ENCODE measurements around the gene PHACTR3. TPM values are rescaled to one million over a fixed set of nuclear protein-coding genes. Genes with fewer than 3 reads are reported as not detected.
A peak's percentile ranks its signal among the peaks of the same experiment; 100 is the strongest.
"Not testable (repeated sequence)": the region's sequence is repeated elsewhere in the genome, so short reads cannot be mapped to it uniquely, and the experiment has no call there.

PHACTR3 gene
- total RNA-seq, 8 experiments from 2014 or later, result 0.18 to 44.8 (median 26.7) TPM

DNA sequence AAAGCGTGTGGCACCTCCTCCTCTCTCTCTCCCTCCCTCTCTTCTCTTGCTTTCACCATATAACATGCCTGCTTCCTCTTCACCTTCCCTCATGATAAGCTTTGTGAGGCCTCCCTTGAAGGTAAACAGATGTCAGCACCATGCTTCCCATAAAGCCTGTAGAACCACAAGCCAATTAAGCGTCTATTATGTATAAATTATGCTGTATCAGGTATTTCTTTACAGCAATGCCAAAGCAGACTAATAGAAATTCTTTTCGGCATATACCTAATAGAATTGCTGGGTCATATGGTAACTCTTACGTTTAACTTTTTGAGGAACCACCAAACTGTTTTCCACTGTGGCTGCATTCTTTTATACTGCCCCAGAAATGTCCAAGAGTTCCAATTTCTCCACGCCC is 254.1 kb downstream of the PHACTR3 start:
- in situ Hi-C loops (cut with MboI; ENCODE audit: low pct_unique_long_range_greater_than_20kb in 2 of 9, low sequenced_read_pairs in 9 of 9, unreplicated experiment in 9 of 9), result no loop called here
- H3K4me3 ChIP-seq, result no peak overlapping the region
- WGBS, 10 experiments, result 49 to 90% (median 80%) methylated on average over 1 to 5 of the region's 5 CpGs; no CpG with 5 or more reads in 2 of the 10 experiments
- H3K27ac ChIP-seq, result no peak overlapping the region
- peaks cover 0 to 5% of the 10 kb centered on the region in 2 donors for H3K4me1 ChIP-seq (replicated peaks in 1 of 2)
- ATAC-seq (replicated peaks in 6 of 8), result no peak

DNA sequence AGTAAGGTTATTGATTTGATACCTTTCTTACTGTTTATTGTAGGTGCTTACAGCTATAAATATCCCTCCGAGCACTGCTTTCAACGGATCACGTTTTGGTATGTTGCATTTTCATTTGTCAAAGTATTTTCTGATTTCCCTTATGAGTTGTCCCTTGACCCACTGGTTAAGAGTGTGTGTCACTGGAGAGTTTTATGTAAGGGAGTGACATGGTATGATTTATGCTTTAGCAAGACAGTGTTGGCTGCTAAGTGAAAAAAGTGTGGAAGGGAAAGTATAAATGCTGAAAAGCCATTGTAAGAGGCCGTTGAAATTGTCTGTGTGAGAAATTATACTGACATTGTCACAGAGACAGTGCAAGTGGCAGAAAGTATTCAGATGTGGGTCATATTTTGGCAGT is 257.1 kb downstream of the PHACTR3 start:
- peaks cover 0 to 5% of the 10 kb centered on the region in 2 donors for H3K4me1 ChIP-seq (replicated peaks in 1 of 2)
- H3K27ac ChIP-seq, result no peak overlapping the region
- WGBS, 10 experiments, result 40 to 81% (median 63%) methylated on average over 1 to 4 of the region's 4 CpGs; no CpG with 5 or more reads in 1 of the 10 experiments
- in situ Hi-C loops (cut with MboI; ENCODE audit: low pct_unique_long_range_greater_than_20kb in 2 of 9, low sequenced_read_pairs in 9 of 9, unreplicated experiment in 9 of 9), result no loop called here
- peak in 5 of 8 experiments; percentile 33 to 68 (median 44) for ATAC-seq (replicated peaks in 6 of 8)
- no peak overlapping the region for H3K4me3 ChIP-seq

DNA sequence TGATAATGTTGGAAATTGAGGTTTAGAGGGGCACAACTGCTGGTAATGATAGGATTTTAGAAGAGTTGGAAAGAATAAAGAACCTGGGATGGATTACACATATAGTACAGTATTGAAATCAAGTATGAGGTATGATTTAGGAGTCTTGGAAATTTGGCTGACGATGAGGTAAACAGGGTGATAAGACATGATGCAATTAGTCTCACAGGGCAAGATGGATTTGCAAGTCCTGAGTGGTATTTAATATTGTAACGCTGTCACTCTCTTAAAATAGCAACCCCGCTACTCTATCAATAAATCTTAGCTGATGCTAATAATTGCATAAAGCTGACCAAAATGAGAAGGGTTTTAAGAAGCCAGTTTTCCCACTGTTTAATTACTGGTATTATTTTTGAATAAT is 258.7 kb downstream of the PHACTR3 start:
- 59 to 93% (median 79%) methylated on average over 1 to 3 of the region's 3 CpGs for WGBS, 10 experiments
- in situ Hi-C loops (cut with MboI; ENCODE audit: low pct_unique_long_range_greater_than_20kb in 2 of 9, low sequenced_read_pairs in 9 of 9, unreplicated experiment in 9 of 9), result no loop called here
- peaks cover 0 to 5% of the 10 kb centered on the region in 2 donors for H3K4me1 ChIP-seq (replicated peaks in 1 of 2)
- H3K27ac ChIP-seq, result no peak overlapping the region
- no peak overlapping the region for H3K4me3 ChIP-seq
- ATAC-seq (replicated peaks in 6 of 8), result peak in 5 of 8 experiments; percentile 26 to 83 (median 58)

DNA sequence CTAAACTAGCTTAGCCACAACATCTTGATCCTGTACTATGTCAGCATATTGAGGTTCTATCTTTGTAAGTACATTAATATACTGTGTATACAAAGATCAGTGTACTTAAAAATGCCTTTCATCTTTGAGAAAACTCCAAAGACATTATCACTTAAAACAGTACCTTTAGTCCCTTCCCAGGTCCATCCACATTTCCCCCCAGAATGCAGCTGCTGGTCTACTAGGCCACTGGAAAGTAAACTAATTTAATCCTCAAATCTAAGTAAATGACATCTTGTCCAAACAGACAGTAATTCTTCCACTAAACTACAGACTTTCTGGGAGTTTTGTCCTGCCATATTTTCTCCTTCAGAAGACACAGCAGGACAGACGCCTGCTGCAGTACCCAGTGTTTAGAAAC is 260.4 kb downstream of the PHACTR3 start:
- 50 to 100% (median 88%) methylated on average over 1 of the region's 1 CpG; no CpG with 5 or more reads in 4 of the 10 experiments for WGBS, 10 experiments
- H3K27ac ChIP-seq, result no peak overlapping the region
- in situ Hi-C loops (cut with MboI; ENCODE audit: low pct_unique_long_range_greater_than_20kb in 2 of 9, low sequenced_read_pairs in 9 of 9, unreplicated experiment in 9 of 9), result no loop called here
- no peak for ATAC-seq (replicated peaks in 6 of 8)
- peaks cover 0 to 5% of the 10 kb centered on the region in 2 donors for H3K4me1 ChIP-seq (replicated peaks in 1 of 2)
- H3K4me3 ChIP-seq, result no peak overlapping the region

DNA sequence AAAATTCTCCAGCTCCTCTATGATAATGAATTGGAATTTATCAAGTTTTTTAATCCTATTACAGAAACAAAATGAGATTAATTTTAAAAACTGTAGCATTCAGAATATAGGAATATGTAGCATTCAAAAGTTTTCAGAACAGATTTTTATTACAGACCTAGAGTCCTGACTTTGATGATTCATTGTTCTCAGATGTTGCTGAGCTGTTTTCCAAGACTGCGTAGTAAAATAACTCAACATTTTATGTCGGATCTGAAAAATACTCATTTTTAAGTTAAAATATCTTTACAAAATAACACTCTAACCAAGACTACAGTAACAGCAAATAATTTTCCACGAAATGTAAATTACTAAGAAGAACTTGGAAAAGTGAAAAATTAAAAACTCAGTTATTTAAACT is 262.0 kb downstream of the PHACTR3 start:
- peaks cover 0 to 5% of the 10 kb centered on the region in 2 donors for H3K4me1 ChIP-seq (replicated peaks in 1 of 2)
- in situ Hi-C loops (cut with MboI; ENCODE audit: low pct_unique_long_range_greater_than_20kb in 2 of 9, low sequenced_read_pairs in 9 of 9, unreplicated experiment in 9 of 9), result no loop called here
- H3K27ac ChIP-seq, result no peak overlapping the region
- ATAC-seq (replicated peaks in 6 of 8), result peak in 1 of 8 experiments; percentile 34
- WGBS, 10 experiments, result 11 to 95% (median 71%) methylated on average over 1 to 3 of the region's 3 CpGs
- H3K4me3 ChIP-seq, result no peak overlapping the region

DNA sequence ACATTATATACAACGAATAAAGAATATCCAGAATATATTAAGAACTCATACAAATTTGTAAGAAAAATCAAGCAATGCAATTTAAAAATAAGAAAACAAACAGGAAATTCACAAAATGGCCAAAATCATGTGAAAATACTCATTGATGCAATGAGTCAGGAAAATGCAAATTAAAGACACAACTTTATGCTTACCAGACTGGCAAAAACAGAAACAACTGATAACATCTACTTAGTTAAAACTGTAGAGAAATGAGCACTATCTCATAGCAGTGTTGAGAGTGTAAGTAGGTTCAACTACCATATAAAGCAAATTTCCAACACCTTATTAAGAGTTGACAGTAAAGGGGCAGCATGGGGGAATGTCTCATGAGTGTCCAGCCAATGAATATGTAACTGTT is 266.8 kb downstream of the PHACTR3 start:
- ATAC-seq (replicated peaks in 6 of 8), result peak in 2 of 8 experiments; percentile 69 to 73
- H3K4me1 ChIP-seq (replicated peaks in 1 of 2), result no peaks in the 10 kb centered on the region
- 0 to 83% (median 68%) methylated on average over 1 of the region's 1 CpG for WGBS, 10 experiments
- H3K4me3 ChIP-seq, result no peak overlapping the region
- H3K27ac ChIP-seq, result no peak overlapping the region
- in situ Hi-C loops (cut with MboI; ENCODE audit: low pct_unique_long_range_greater_than_20kb in 2 of 9, low sequenced_read_pairs in 9 of 9, unreplicated experiment in 9 of 9), result no loop called here

DNA sequence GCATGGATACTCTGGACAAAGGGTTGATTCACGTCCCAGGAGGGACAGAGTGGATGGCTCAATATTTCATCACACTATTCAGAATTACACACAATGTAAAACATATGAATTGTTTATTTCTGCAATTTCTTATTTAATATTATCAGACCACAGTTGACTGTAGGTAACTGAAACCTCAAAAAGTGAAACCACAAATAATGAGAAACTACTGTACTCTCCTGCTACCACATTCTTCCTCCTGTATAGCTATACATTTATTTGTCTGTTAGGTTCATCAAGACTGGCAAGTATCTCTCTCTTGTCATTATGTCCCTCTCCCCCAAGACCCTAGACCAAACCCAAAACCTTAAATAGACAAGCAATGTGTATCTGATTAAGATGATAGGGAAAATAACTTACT is 269.1 kb downstream of the PHACTR3 start:
- no peak overlapping the region for H3K4me3 ChIP-seq
- no peak for ATAC-seq (replicated peaks in 6 of 8)

DNA sequence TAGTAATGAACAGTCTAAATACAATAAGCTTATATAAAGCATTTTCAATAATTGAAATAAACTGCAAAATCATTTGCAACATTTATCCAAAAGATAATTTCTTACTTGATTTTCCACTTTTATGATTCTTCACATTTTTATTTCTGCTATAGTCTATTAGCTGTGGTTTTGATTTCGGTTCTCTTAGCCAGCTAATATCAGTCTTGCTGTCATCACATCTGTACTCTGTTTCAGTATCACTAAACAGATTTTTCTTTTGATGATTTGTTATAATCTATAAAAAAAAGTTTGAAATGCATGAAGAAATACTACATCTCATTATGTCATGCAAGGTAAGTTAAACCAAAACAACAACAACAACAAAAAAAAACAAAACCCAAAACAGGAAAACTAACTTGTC is 275.9 kb downstream of the PHACTR3 start:
- WGBS, 10 experiments, result 29 to 100% (median 68%) methylated on average over 1 of the region's 1 CpG; no CpG with 5 or more reads in 4 of the 10 experiments
- H3K4me3 ChIP-seq, result no peak overlapping the region
- no peaks in the 10 kb centered on the region for H3K4me1 ChIP-seq (replicated peaks in 1 of 2)
- no peak for ATAC-seq (replicated peaks in 6 of 8)
- H3K27ac ChIP-seq, result no peak overlapping the region
- in situ Hi-C loops (cut with MboI; ENCODE audit: low pct_unique_long_range_greater_than_20kb in 2 of 9, low sequenced_read_pairs in 9 of 9, unreplicated experiment in 9 of 9), result no loop called here

More for the DNA sequence above, 269.1 kb downstream of the PHACTR3 start:
- in situ Hi-C loops (cut with MboI; ENCODE audit: low pct_unique_long_range_greater_than_20kb in 2 of 9, low sequenced_read_pairs in 9 of 9, unreplicated experiment in 9 of 9), result no loop called here
- Histone ChIP-seq H3K27ac (no peak overlapping the region), H3K4me1 (replicated peaks in 1 of 2) (no peaks in the 10 kb centered on the region)
- WGBS, 10 experiments, result 33 to 86% (median 67%) methylated on average over 1 of the region's 1 CpG; no CpG with 5 or more reads in 3 of the 10 experiments

DNA sequence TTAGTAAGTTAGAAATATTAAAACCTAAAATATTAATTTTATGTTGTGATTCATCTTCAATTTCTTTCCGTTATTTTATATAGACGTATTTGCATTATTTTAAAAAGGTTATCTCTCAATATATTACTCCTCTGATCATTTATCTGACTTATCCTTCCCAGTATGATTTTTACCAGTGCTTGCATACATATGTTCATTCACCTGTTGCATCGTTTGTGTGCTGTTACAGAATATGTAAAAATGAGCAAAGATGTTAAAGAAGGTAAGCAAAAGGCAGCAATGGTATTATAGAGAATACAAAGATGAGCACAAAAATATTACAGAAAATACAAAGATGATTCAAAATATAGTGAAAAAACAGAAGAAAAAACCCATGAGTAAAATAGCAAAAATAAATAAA is 280.2 kb downstream of the PHACTR3 start:
- in situ Hi-C loops (cut with MboI; ENCODE audit: low pct_unique_long_range_greater_than_20kb in 2 of 9, low sequenced_read_pairs in 9 of 9, unreplicated experiment in 9 of 9), result no loop called here
- WGBS, 10 experiments, result 30 to 100% (median 65%) methylated on average over 3 of the region's 3 CpGs
- ATAC-seq (replicated peaks in 6 of 8), result no peak

DNA sequence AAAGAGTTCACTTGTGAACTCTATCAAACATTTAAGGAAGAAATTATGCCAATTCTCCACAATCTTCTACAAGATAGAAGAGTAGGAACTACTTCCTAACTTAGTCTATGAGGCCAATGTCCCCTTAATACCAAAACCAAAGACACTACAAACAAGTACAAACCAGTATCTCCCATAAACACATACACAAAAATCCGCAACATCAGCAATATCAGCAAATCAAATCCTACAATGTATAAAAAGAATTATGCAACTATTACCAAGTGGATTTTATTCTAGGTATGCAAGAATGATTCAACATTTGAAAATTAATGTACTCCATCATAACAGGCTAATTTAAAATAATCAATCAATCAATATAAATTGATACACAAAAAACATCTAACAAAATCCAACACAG is 283.7 kb downstream of the PHACTR3 start:
- ATAC-seq (replicated peaks in 6 of 8), result no peak
- in situ Hi-C loops (cut with MboI; ENCODE audit: low pct_unique_long_range_greater_than_20kb in 2 of 9, low sequenced_read_pairs in 9 of 9, unreplicated experiment in 9 of 9), result no loop called here
- WGBS, 10 experiments, result 78 to 100% (median 100%) methylated on average over 1 of the region's 1 CpG; no CpG with 5 or more reads in 2 of the 10 experiments
- no peak overlapping the region for H3K4me3 ChIP-seq
- no peak overlapping the region for H3K27ac ChIP-seq
- H3K4me1 ChIP-seq (replicated peaks in 1 of 2), result no peaks in the 10 kb centered on the region

More for the DNA sequence above, 280.2 kb downstream of the PHACTR3 start:
- H3K27ac ChIP-seq, result no peak overlapping the region
- H3K4me1 ChIP-seq (replicated peaks in 1 of 2), result no peaks in the 10 kb centered on the region
- H3K4me3 ChIP-seq, result no peak overlapping the region

DNA sequence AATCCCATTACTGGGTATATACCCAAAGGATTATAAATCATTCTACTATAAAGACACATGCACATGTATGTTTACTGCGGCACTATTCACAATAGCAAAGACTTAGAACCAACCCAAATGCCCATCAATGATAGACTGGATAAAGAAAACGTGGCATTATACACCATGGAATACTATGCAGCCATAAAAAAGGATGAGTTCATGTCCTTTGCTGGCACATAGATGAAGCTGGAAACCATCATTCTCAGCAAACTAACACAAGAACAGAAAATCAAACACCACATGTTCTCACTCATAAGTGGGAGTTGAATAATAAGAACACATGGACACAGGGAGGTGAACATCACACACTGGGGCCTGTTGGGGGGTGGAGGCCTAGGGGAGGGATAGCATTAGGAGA is 285.7 kb downstream of the PHACTR3 start:
- 0 to 86% (median 47%) methylated on average over 1 to 2 of the region's 2 CpGs; no CpG with 5 or more reads in 4 of the 10 experiments for WGBS, 10 experiments
- H3K4me1 ChIP-seq (replicated peaks in 1 of 2); H3K27ac ChIP-seq; in situ Hi-C loops (cut with MboI; ENCODE audit: low pct_unique_long_range_greater_than_20kb in 2 of 9, low sequenced_read_pairs in 9 of 9, unreplicated experiment in 9 of 9); H3K4me3 ChIP-seq; ATAC-seq (replicated peaks in 6 of 8): not testable (repeated sequence)

DNA sequence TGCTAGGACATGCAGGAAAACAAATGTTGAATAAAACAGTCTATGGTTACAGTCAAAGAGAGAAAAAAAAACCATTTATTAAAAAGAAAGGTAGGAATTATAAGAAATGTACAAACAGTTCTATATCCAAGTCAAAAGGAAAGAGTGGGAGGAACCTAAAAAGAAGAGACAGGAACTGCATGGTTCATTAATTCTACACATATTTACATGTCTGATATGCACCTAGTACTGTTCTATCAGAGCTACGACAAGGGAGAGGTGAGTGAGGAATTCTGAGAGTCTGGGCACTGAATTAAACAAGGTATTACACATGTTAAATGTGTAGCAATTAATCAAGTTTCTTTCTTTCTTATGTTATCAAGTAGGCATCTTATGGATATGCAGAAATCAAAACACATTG is 287.2 kb downstream of the PHACTR3 start:
- H3K27ac ChIP-seq, result no peak overlapping the region
- H3K4me3 ChIP-seq, result no peak overlapping the region
- in situ Hi-C loops (cut with MboI; ENCODE audit: low pct_unique_long_range_greater_than_20kb in 2 of 9, low sequenced_read_pairs in 9 of 9, unreplicated experiment in 9 of 9), result no loop called here
- 30 to 88% (median 71%) methylated on average over 1 of the region's 1 CpG; no CpG with 5 or more reads in 2 of the 10 experiments for WGBS, 10 experiments
- ATAC-seq (replicated peaks in 6 of 8), result peak in 2 of 8 experiments; percentile 38 to 47
- no peaks in the 10 kb centered on the region for H3K4me1 ChIP-seq (replicated peaks in 1 of 2)

DNA sequence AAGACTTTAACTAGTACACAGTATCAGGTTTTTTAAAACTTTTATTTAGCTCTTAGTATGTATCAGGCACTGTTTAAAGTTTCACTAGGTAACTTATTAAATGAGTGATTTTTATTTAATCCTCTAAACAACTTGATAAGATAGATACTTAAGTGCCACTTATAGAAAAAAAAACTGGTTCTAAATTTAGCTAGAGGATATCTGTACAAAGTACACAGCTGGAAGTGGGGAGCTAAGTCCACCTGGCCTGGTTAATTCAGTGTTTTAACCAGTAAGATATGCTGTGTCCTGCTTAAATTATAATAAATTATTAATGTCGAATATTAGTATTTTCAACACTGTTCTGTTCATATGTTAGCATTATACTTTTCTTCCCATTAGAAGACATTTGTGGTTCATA is 291.6 kb downstream of the PHACTR3 start:
- 29 to 100% (median 82%) methylated on average over 1 of the region's 1 CpG; no CpG with 5 or more reads in 1 of the 10 experiments for WGBS, 10 experiments
- Histone ChIP-seq H3K4me1 (replicated peaks in 1 of 2) (no peaks in the 10 kb centered on the region), H3K27ac (no peak overlapping the region), H3K4me3 (no peak overlapping the region)
- no peak for ATAC-seq (replicated peaks in 6 of 8)
- in situ Hi-C loops (cut with MboI; ENCODE audit: low pct_unique_long_range_greater_than_20kb in 2 of 9, low sequenced_read_pairs in 9 of 9, unreplicated experiment in 9 of 9), result no loop called here

All from motor neuron (in vitro differentiated cells).